HepG2 (cell line): ENCODE measurements around the gene CDC37. TPM values are rescaled to one million over a fixed set of nuclear protein-coding genes. Genes with fewer than 3 reads are reported as not detected.

Experiments
- AFF4 ChIP-seq: sonication (generic); formaldehyde crosslinking; IDR thresholded peaks from 2 replicates; pipeline ENCODE4 v1.4.0; 2020; ENCODE audit warnings: missing genetic modification reagents
- KDM2A ChIP-seq: sonication (generic); formaldehyde crosslinking; IDR thresholded peaks from 2 replicates; pipeline ENCODE4 v1.4.0; 2020; ENCODE audit warnings: low read depth, missing genetic modification reagents, borderline replicate concordance
- MEIS2 ChIP-seq: sonication (generic); formaldehyde crosslinking; IDR thresholded peaks from 2 replicates; pipeline ENCODE4 v1.9.0; 2021; ENCODE audit warnings: mild to moderate bottlenecking, missing genetic modification reagents
- NFIC ChIP-seq: IDR thresholded peaks from 2 replicates; pipeline ENCODE4 v1.6.1; 2012; ENCODE audit warnings: mild to moderate bottlenecking, low read length, inconsistent platforms
- RBM22 ChIP-seq: fragments of 200-400 bp; formaldehyde crosslinking; optimal IDR thresholded peaks from 2 replicates; pipeline ENCODE3; 2017; ENCODE audit warnings: mild to moderate bottlenecking, low read length, moderate library complexity
- RBM39 ChIP-seq: fragments of 200-400 bp; formaldehyde crosslinking; IDR thresholded peaks from one replicate; pipeline ENCODE4 v1.6.1; 2018; ENCODE audit warnings: antibody characterized with exemption, mild to moderate bottlenecking, low read depth, low read length; ENCODE audit not compliant: poor library complexity, severe bottlenecking
- SETDB1 ChIP-seq: sonication (generic); formaldehyde crosslinking; IDR thresholded peaks from 2 replicates; pipeline ENCODE4 v1.5.1; 2020; ENCODE audit warnings: missing genetic modification reagents, mild to moderate bottlenecking, borderline replicate concordance
- SIX4 ChIP-seq: sonication (generic); formaldehyde crosslinking; IDR thresholded peaks from 2 replicates; pipeline ENCODE4 v1.4.0; 2020; ENCODE audit warnings: missing genetic modification reagents
- THYN1 ChIP-seq: sonication (generic); formaldehyde crosslinking; IDR thresholded peaks from 2 replicates; pipeline ENCODE4 v1.8.1; 2023; ENCODE audit warnings: low read depth, mild to moderate bottlenecking, moderate library complexity, missing genetic modification reagents, borderline replicate concordance
- YY1 ChIP-seq: IDR thresholded peaks from 2 replicates; pipeline ENCODE4 v1.6.1; 2011; ENCODE audit warnings: low read length, low read depth, moderate library complexity, mild to moderate bottlenecking; ENCODE audit not compliant: insufficient read depth, insufficient replicate concordance
- ZBTB7A ChIP-seq: sonication (generic); formaldehyde crosslinking; IDR thresholded peaks from 2 replicates; pipeline ENCODE4 v1.8.0; 2022; ENCODE audit warnings: mild to moderate bottlenecking, missing genetic modification reagents
- ZNF280D ChIP-seq: sonication (generic); formaldehyde crosslinking; IDR thresholded peaks from 2 replicates; pipeline ENCODE4 v1.5.1; 2020; ENCODE audit warnings: mild to moderate bottlenecking, missing genetic modification reagents
- ZNF362 ChIP-seq: sonication (generic); formaldehyde crosslinking; IDR thresholded peaks from 2 replicates; pipeline ENCODE4 v1.4.0; 2020; ENCODE audit warnings: missing genetic modification reagents, mild to moderate bottlenecking, borderline replicate concordance
- ZNF609 ChIP-seq: sonication (generic); formaldehyde crosslinking; IDR thresholded peaks from 2 replicates; pipeline ENCODE4 v1.4.0; 2020; ENCODE audit warnings: mild to moderate bottlenecking, missing genetic modification reagents, borderline replicate concordance
- polyA plus RNA-seq, 8 experiments: library from polyadenylated mRNA; depleted of rRNA in 3 of 8; stranded (reverse) in 7 of 8; unstranded in 1 of 8; fragments of >200 nt; fragmentation: Illumina TruSeq in 4 of 8; extraction: Trizol in 4 of 8; gene quantifications; 2 replicates each; pipeline versions ENCODE4 v1.2.1 to v1.2.3, GENCODE V29; 2011 to 2016; ENCODE audit warnings: low read depth in 4 of 8, missing spikeins in 1 of 8, mixed read lengths in 1 of 8; ENCODE audit not compliant: insufficient read depth in 1 of 8
- total RNA-seq, 5 experiments: library from RNA; depleted of rRNA; stranded (reverse); fragments of >200 nt; fragmentation: Illumina TruSeq; extraction: Trizol; gene quantifications; 2 replicates each; pipeline ENCODE4 v1.2.3, GENCODE V29; 2016; ENCODE audit warnings: low read depth in 1 of 5

The CDC37 gene
- total and polyA plus RNA-seq, 2 of the 13 experiments (the other 11 are each of a cell fraction or from before 2014, with no cell fraction given), result 158 to 177 TPM

- TF ChIP-seq ZNF280D (CRISPR knock-in tag), result peak; percentile 100
- peak; percentile 81; the same call in 1 of the 2 replicates for TF ChIP-seq MEIS2 (CRISPR knock-in tag)
- 0 out of 2 replicates have a peak, but pooled peaks have one; percentile 48 for TF ChIP-seq ZNF609 (CRISPR knock-in tag)
- no peak for TF ChIP-seq NFIC
- TF ChIP-seq SETDB1 (CRISPR knock-in tag), result no peak
- TF ChIP-seq AFF4 (CRISPR knock-in tag), result no peak
- peak; percentile 77 for TF ChIP-seq KDM2A (CRISPR knock-in tag)
- peak; percentile 67 for TF ChIP-seq YY1
- no peak; the same call in 1 of the 2 replicates for TF ChIP-seq ZNF362 (CRISPR knock-in tag)
- TF ChIP-seq ZBTB7A (CRISPR knock-in tag), result peak; percentile 83
- peak; percentile 98 for TF ChIP-seq RBM22
- no peak for TF ChIP-seq SIX4 (CRISPR knock-in tag)
- peak; percentile 30 for TF ChIP-seq RBM39
- TF ChIP-seq THYN1, result no peak
Observed at GRCh38 chr19:10416380-10417257, 13.3 kb upstream of the CDC37 start (continued).
